Liver (tissue), 9 donors: ENCODE results near the gene HOPX. TPM values are rescaled to one million over a fixed set of nuclear protein-coding genes. Genes with fewer than 3 reads are reported as not detected.

ENCODE experiments used
- DNase-seq: peaks from one replicate; pipeline ENCODE4 v3.0.0-alpha.2; 2017; ENCODE audit warnings: low spot score
- H3K27ac ChIP-seq, 2 donors: one replicate each; pipeline ENCODE4 v1.7.0; 2013; ENCODE audit warnings: inconsistent platforms in 2 of 2, low read length in 2 of 2, control low read depth in 1 of 2, low read depth in 1 of 2, mild to moderate bottlenecking in 1 of 2
- H3K27me3 ChIP-seq, 4 donors: one replicate each; pipeline versions ENCODE4 v1.6.1 to v1.7.0; 2013; ENCODE audit warnings: low read length in 3 of 4, inconsistent platforms in 1 of 4, mild to moderate bottlenecking in 1 of 4, moderate library complexity in 1 of 4; ENCODE audit not compliant: control insufficient read depth in 4 of 4, insufficient read depth in 4 of 4
- H3K36me3 ChIP-seq, 4 donors: one replicate each; pipeline versions ENCODE4 v1.6.1 to v1.7.0; 2013; ENCODE audit warnings: low read length in 3 of 4, mild to moderate bottlenecking in 3 of 4, low read depth in 1 of 4, moderate library complexity in 1 of 4; ENCODE audit not compliant: control insufficient read depth in 4 of 4, insufficient read depth in 3 of 4
- H3K4me1 ChIP-seq, 4 donors: one replicate each; pipeline versions ENCODE4 v1.6.1 to v1.7.0; 2013; ENCODE audit warnings: low read length in 3 of 4, mild to moderate bottlenecking in 3 of 4, moderate library complexity in 1 of 4; ENCODE audit not compliant: control insufficient read depth in 4 of 4, insufficient read depth in 4 of 4
- H3K4me3 ChIP-seq, 3 donors: one replicate each; pipeline versions ENCODE4 v1.6.1 to v1.7.0; 2013; ENCODE audit warnings: low read length in 3 of 3, control low read depth in 1 of 3, low read depth in 1 of 3, mild to moderate bottlenecking in 1 of 3
- H3K9ac ChIP-seq, 2 donors: one replicate each; pipeline ENCODE4 v1.7.0; 2013; ENCODE audit warnings: low read length in 2 of 2, mild to moderate bottlenecking in 2 of 2, moderate library complexity in 2 of 2, control low read depth in 1 of 2, low read depth in 1 of 2
- H3K9me3 ChIP-seq, 4 donors: one replicate each; pipeline versions ENCODE4 v1.6.1 to v1.7.0; 2013; ENCODE audit warnings: low read length in 3 of 4; ENCODE audit not compliant: control insufficient read depth in 4 of 4
- ATF3 ChIP-seq: IDR thresholded peaks from 2 replicates; pipeline ENCODE4 v1.6.1; 2016; ENCODE audit warnings: antibody characterized with exemption
- CTCF ChIP-seq: fragments of 150-350 bp; IDR thresholded peaks from 2 replicates; pipeline ENCODE4 v1.5.1; 2017; ENCODE audit warnings: improper control_type of control experiment, low read depth, low read length; ENCODE audit not compliant: missing input control
- EGR1 ChIP-seq, 2 donors: IDR thresholded peaks; 2 replicates each; pipeline ENCODE4 v1.6.1; 2016 to 2018; ENCODE audit warnings: antibody characterized with exemption in 2 of 2, low read depth in 2 of 2
- FOXA1 ChIP-seq: IDR thresholded peaks from 2 replicates; pipeline ENCODE4 v1.6.1; 2016; ENCODE audit warnings: antibody characterized with exemption
- FOXA2 ChIP-seq: IDR thresholded peaks from 2 replicates; pipeline ENCODE4 v1.6.1; 2016; ENCODE audit warnings: antibody characterized with exemption
- GABPA ChIP-seq, 2 donors: IDR thresholded peaks in 1 of 2; conservative IDR thresholded peaks in 1 of 2; 2 replicates each; pipeline ENCODE4 v1.6.1; 2016; ENCODE audit warnings: antibody characterized with exemption in 2 of 2, mild to moderate bottlenecking in 1 of 2, moderate library complexity in 1 of 2
- HNF4A ChIP-seq, 2 donors: conservative IDR thresholded peaks; 2 replicates each; pipeline ENCODE4 v1.6.1; 2016; ENCODE audit warnings: antibody characterized with exemption in 2 of 2, mild to moderate bottlenecking in 2 of 2
- HNF4G ChIP-seq: IDR thresholded peaks from 2 replicates; pipeline ENCODE4 v1.6.1; 2016; ENCODE audit warnings: antibody characterized with exemption
- JUND ChIP-seq, 2 donors: IDR thresholded peaks; 2 replicates each; pipeline ENCODE4 v1.6.1; 2016; ENCODE audit warnings: antibody characterized with exemption in 2 of 2
- MAX ChIP-seq: IDR thresholded peaks from 2 replicates; pipeline ENCODE4 v1.6.1; 2016; ENCODE audit warnings: antibody characterized with exemption
- NR2F2 ChIP-seq: IDR thresholded peaks from 2 replicates; pipeline ENCODE4 v1.6.1; 2016; ENCODE audit warnings: antibody characterized with exemption
- RAD21 ChIP-seq, 2 donors: IDR thresholded peaks; 2 replicates each; pipeline ENCODE4 v1.6.1; 2016; ENCODE audit warnings: antibody characterized with exemption in 2 of 2, mild to moderate bottlenecking in 2 of 2
- REST ChIP-seq: IDR thresholded peaks from 2 replicates; pipeline ENCODE4 v1.6.1; 2016; ENCODE audit warnings: antibody characterized with exemption, mild to moderate bottlenecking
- RXRA ChIP-seq, 2 donors: IDR thresholded peaks; 2 replicates each; pipeline ENCODE4 v1.6.1; 2017 to 2018; ENCODE audit warnings: antibody characterized with exemption in 2 of 2, mild to moderate bottlenecking in 1 of 2
- SP1 ChIP-seq: IDR thresholded peaks from 2 replicates; pipeline ENCODE4 v1.6.1; 2018; ENCODE audit warnings: antibody characterized with exemption, mild to moderate bottlenecking
- TAF1 ChIP-seq: conservative IDR thresholded peaks from 2 replicates; pipeline ENCODE4 v1.6.1; 2016; ENCODE audit warnings: antibody characterized with exemption, mild to moderate bottlenecking
- YY1 ChIP-seq: IDR thresholded peaks from 2 replicates; pipeline ENCODE4 v1.6.1; 2016; ENCODE audit warnings: antibody characterized with exemption, mild to moderate bottlenecking
- ZBTB33 ChIP-seq: IDR thresholded peaks from 2 replicates; pipeline ENCODE4 v1.6.1; 2016; ENCODE audit warnings: antibody characterized with exemption
- polyA plus RNA-seq, 2 donors: library from polyadenylated mRNA; stranded (reverse) in 1 of 2; unstranded in 1 of 2; fragments of 200-250 nt in 1 of 2; fragments of >200 nt in 1 of 2; fragmentation: Nextera tagmentation in 1 of 2; extraction: Ambion mirVana in 1 of 2; gene quantifications; one replicate each; pipeline versions ENCODE4 v1.2.1 to v1.2.3, GENCODE V29; 2013 to 2015
- total RNA-seq, 2 donors: library from RNA; depleted of rRNA; stranded (reverse); fragments of >200 nt; gene quantifications; one replicate each; pipeline ENCODE4 v1.2.3, GENCODE V29; 2014
- donor health status: healthy.
- donor health status: healthy.
- donor health status: healthy.
- donor health status: healthy.
- donor health status: healthy.

HOPX gene
- total and polyA plus RNA-seq, 4 donors, result 0.40 to 2.4 (median 0.63) TPM

- TF ChIP-seq GABPA (IDR thresholded peaks at IDR 0.05 in 1 of 2, conservative IDR thresholded peaks at IDR 0.05 in 1 of 2) (no peak), RXRA (IDR thresholded peaks at IDR 0.05) (no peak), JUND (IDR thresholded peaks at IDR 0.05) (no peak), TAF1 (no peak), HNF4A (conservative IDR thresholded peaks at IDR 0.05) (no peak), FOXA2 (no peak), EGR1 (IDR thresholded peaks at IDR 0.05; ENCODE audit: low read depth in 2 of 2) (no peak), ZBTB33 (no peak), ATF3 (no peak), FOXA1 (no peak), CTCF (no peak), REST (no peak), SP1 (no peak), NR2F2 (no peak), RAD21 (IDR thresholded peaks at IDR 0.05) (no peak), YY1 (no peak), HNF4G (no peak), MAX (no peak)
- no peak overlapping the region for H3K27ac ChIP-seq
- no peaks in the 10 kb centered on the region for H3K4me1 ChIP-seq
- no peak for DNase-seq
- H3K36me3 ChIP-seq, result no peaks in the 10 kb centered on the region
- peaks cover 0 to 3% (median under 1%) of the 10 kb centered on the region in 4 donors for H3K9me3 ChIP-seq
- no peak overlapping the region for H3K9ac ChIP-seq
- no peak overlapping the region for H3K4me3 ChIP-seq
- H3K27me3 ChIP-seq, result no peaks in the 10 kb centered on the region
Observed at GRCh38 chr4:56705966-56706365, 24.9 kb upstream of the HOPX start.
